Measurements from ENCODE around the gene MXD3. TPM values are rescaled to one million over a fixed set of nuclear protein-coding genes. Genes with fewer than 3 reads are reported as not detected.

MXD3 gene
- total and polyA plus RNA-seq, 10 of the 15 experiments (the other 5 are each of a cell fraction or from before 2014, with no cell fraction given), result 0.24 to 29.8 (median 13.5) TPM

GRCh38 chr5:177356746-177357145, 45.0 kb upstream of the MXD3 start:
- DNase-seq (ENCODE audit: low read depth, low spot score) (no peak), ATAC-seq (no peak), FAIRE-seq (no peak)
- Histone ChIP-seq H3K4me1 (ENCODE audit: control insufficient read depth, insufficient read depth, low read length) (peaks cover 41% of the 10 kb centered on the region), H4K20me1 (ENCODE audit: control insufficient read depth, insufficient read depth) (no peaks in the 10 kb centered on the region), H3K9me3 (replicated peaks; ENCODE audit: control insufficient read depth, insufficient read depth, low read length) (peaks cover 3% of the 10 kb centered on the region; the same call in 1 of the 3 replicates), H3K36me3 (ENCODE audit: control insufficient read depth in 2 of 2, insufficient read depth in 2 of 2, low read length in 1 of 2) (no peaks in the 10 kb centered on the region; a peak in 1 of 4 replicates), H3K9ac (ENCODE audit: control insufficient read depth, insufficient read depth, low read length) (no peak overlapping the region), H3K79me2 (ENCODE audit: control insufficient read depth, insufficient read depth, low read length) (peaks cover 39% of the 10 kb centered on the region), H3K4me3 (no peak overlapping the region), H3K27me3 (replicated peaks in 1 of 2; ENCODE audit: control insufficient read depth in 2 of 2, insufficient read depth in 2 of 2, low read length in 1 of 2) (no peaks in the 10 kb centered on the region), H3K4me2 (ENCODE audit: control insufficient read depth, insufficient read depth) (peak overlapping the region; percentile 99; the same call in 1 of the 2 replicates), H2AFZ (ENCODE audit: control insufficient read depth, low read depth, low read length) (peak overlapping the region; percentile 89), H3K27ac (ENCODE audit: control insufficient read depth, insufficient read depth) (no peak overlapping the region)
- in situ Hi-C loops (cut with MboI), result no loop called here
- ChIA-PET SMC1A (ENCODE audit: uncharacterized antibody, unreplicated experiment) (interaction anchor here (1.2 to 3.9 kb wide), 5 partner anchors 9 to 44 kb away, joined by 4 to 19 read pairs (median 5); no protein-coding TSS in a partner anchor), RAD21 (ENCODE audit: unreplicated experiment) (interaction anchor here (0.6 to 2.0 kb wide), 5 partner anchors 10 to 47 kb away, joined by 3 to 12 read pairs (median 4); no protein-coding TSS in a partner anchor), POLR2A (interaction anchor here (0.6 to 2.3 kb wide), 6 partner anchors 8 to 450 kb away, joined by 3 to 13 read pairs (median 6); no protein-coding TSS in a partner anchor), CTCF (interaction anchor here (0.9 to 7.2 kb wide), 8 partner anchors 8 to 152 kb away, joined by 3 to 46 read pairs (median 5); no protein-coding TSS in a partner anchor)
- intact Hi-C loops (cut with micrococcal nuclease; ENCODE audit: unreplicated experiment), result no loop called here
- WGBS (ENCODE audit: insufficient coverage, insufficient replicate concordance, low lambda C conversion rate, missing lambda C conversion rate), result 91% methylated on average over 3 of the region's 3 CpGs
- TF ChIP-seq FOS (IDR thresholded peaks at IDR 0.05; ENCODE audit: borderline replicate concordance, extremely low read depth, insufficient read length) (no peak), HDAC6 (IDR thresholded peaks at IDR 0.05; ENCODE audit: unreplicated experiment) (no peak), BRCA1 (IDR thresholded peaks at IDR 0.05; ENCODE audit: low read depth, low read length) (no peak), ZZZ3 (IDR thresholded peaks at IDR 0.05; ENCODE audit: control insufficient read depth, insufficient read length, low read depth) (no peak), CHD4 (IDR thresholded peaks at IDR 0.05) (no peak), SUPT20H (IDR thresholded peaks at IDR 0.05; ENCODE audit: borderline replicate concordance, control insufficient read depth, low read depth, low read length) (no peak), STAT3 (IDR thresholded peaks at IDR 0.05; ENCODE audit: low read depth, low read length) (no peak)
- BruUV-seq (replicated peaks), result no TSS peak

GRCh38 chr5:177355868-177356168, 44.1 kb upstream of the MXD3 start:
- ATAC-seq (no peak), FAIRE-seq (no peak), DNase-seq (ENCODE audit: low read depth, low spot score) (no peak)
- RAD21 ChIA-PET (ENCODE audit: unreplicated experiment), result interaction anchor here (0.6 to 1.4 kb wide), 3 partner anchors 15 to 48 kb away, joined by 3 to 7 read pairs (median 6); no protein-coding TSS in a partner anchor
- no peak overlapping the region for H3K9ac ChIP-seq (ENCODE audit: control insufficient read depth, insufficient read depth, low read length)
- CTCF ChIA-PET, result interaction anchor here (0.6 to 7.2 kb wide), 7 partner anchors 9 to 144 kb away, joined by 3 to 46 read pairs (median 5); no protein-coding TSS in a partner anchor
- in situ Hi-C loops (cut with MboI) (no loop called here), intact Hi-C loops (cut with micrococcal nuclease; ENCODE audit: unreplicated experiment) (no loop called here)
- peaks cover 36% of the 10 kb centered on the region for H3K79me2 ChIP-seq (ENCODE audit: control insufficient read depth, insufficient read depth, low read length)
- no peak overlapping the region for H3K4me3 ChIP-seq
- no peaks in the 10 kb centered on the region for H3K27me3 ChIP-seq (replicated peaks in 1 of 2; ENCODE audit: control insufficient read depth in 2 of 2, insufficient read depth in 2 of 2, low read length in 1 of 2)
- no peak overlapping the region for H3K27ac ChIP-seq (ENCODE audit: control insufficient read depth, insufficient read depth)
- H3K36me3 ChIP-seq (ENCODE audit: control insufficient read depth in 2 of 2, insufficient read depth in 2 of 2, low read length in 1 of 2), result no peaks in the 10 kb centered on the region; a peak in 1 of 4 replicates
- no TSS peak for BruUV-seq (replicated peaks)
- no peak overlapping the region for H3K4me2 ChIP-seq (ENCODE audit: control insufficient read depth, insufficient read depth)
- H3K4me1 ChIP-seq (ENCODE audit: control insufficient read depth, insufficient read depth, low read length), result peaks cover 32% of the 10 kb centered on the region
- SMC1A ChIA-PET (ENCODE audit: uncharacterized antibody, unreplicated experiment), result interaction anchor here (0.7 to 3.0 kb wide), 5 partner anchors 8 to 90 kb away, joined by 3 to 7 read pairs (median 5); no protein-coding TSS in a partner anchor
- no peak overlapping the region for H2AFZ ChIP-seq (ENCODE audit: control insufficient read depth, low read depth, low read length)
- WGBS (ENCODE audit: insufficient coverage, insufficient replicate concordance, low lambda C conversion rate, missing lambda C conversion rate), result 27% methylated on average over 1 of the region's 1 CpG
- no peaks in the 10 kb centered on the region for H4K20me1 ChIP-seq (ENCODE audit: control insufficient read depth, insufficient read depth)
- POLR2A ChIA-PET, result interaction anchor here (0.5 to 2.3 kb wide), 7 partner anchors 9 to 782 kb away, joined by 3 to 13 read pairs (median 3); partner anchors contain the start of gene SLC34A1
- peaks cover 3% of the 10 kb centered on the region; the same call in 1 of the 3 replicates for H3K9me3 ChIP-seq (replicated peaks; ENCODE audit: control insufficient read depth, insufficient read depth, low read length)
- TF ChIP-seq NFYB (IDR thresholded peaks at IDR 0.05; ENCODE audit: insufficient read depth, low read depth, low read length), result peak; percentile 72
- TF ChIP-seq ZBTB11 (CRISPR knock-in tag; IDR thresholded peaks at IDR 0.05), result no peak
- TF ChIP-seq RUNX3 (IDR thresholded peaks at IDR 0.05; ENCODE audit: low read length), result no peak
- peak; percentile 12; the same call in 1 of the 2 replicates for TF ChIP-seq USF2 (IDR thresholded peaks at IDR 0.05; ENCODE audit: borderline replicate concordance, low read depth, low read length)
- TF ChIP-seq TCF3 (IDR thresholded peaks at IDR 0.05; ENCODE audit: borderline replicate concordance, insufficient read depth, low read depth, low read length), result no peak
- peak; percentile 47; the same call in 1 of the 2 replicates for TF ChIP-seq RAD51 (IDR thresholded peaks at IDR 0.05)

All from GM12878 (cell line).